Measurements from ENCODE around the gene CAV2. TPM values are rescaled to one million over a fixed set of nuclear protein-coding genes. Genes with fewer than 3 reads are reported as not detected.

CAV2 gene
- polyA plus RNA-seq, 12 donors, result 33.2 to 70.6 (median 54.8) TPM; not detected in 1

- no peak for DNase-seq
These were observed 7.5 kb upstream of the CAV2 start for GRCh38 chr7:116491887-116492653.

- DNase-seq, result no peak
These were observed 6.9 kb upstream of the CAV2 start for GRCh38 chr7:116492654-116493109.

- peak; percentile 63 for DNase-seq
These were observed 6.1 kb upstream of the CAV2 start for GRCh38 chr7:116493449-116493848.

- DNase-seq, result no peak
These were observed 5.1 kb upstream of the CAV2 start for GRCh38 chr7:116494472-116494871.

- DNase-seq, result no peak
These were observed 3.8 kb upstream of the CAV2 start for GRCh38 chr7:116495736-116496135.

GRCh38 chr7:116496653-116497052 is 2.9 kb upstream of the CAV2 start:
- DNase-seq, result no peak

GRCh38 chr7:116497708-116498107 is 1.8 kb upstream of the CAV2 start:
- no peak for DNase-seq

- DNase-seq, result peak; percentile 37
These were observed 728 bp downstream of the CAV2 start for GRCh38 chr7:116500078-116500853.

GRCh38 chr7:116501425-116502167 is 2.1 kb downstream of the CAV2 start:
- DNase-seq, result no peak

GRCh38 chr7:116502201-116503096 is 2.9 kb downstream of the CAV2 start:
- DNase-seq, result no peak

GRCh38 chr7:116503835-116504234 is 4.3 kb downstream of the CAV2 start:
- no peak for DNase-seq

GRCh38 chr7:116505278-116505677 is 5.7 kb downstream of the CAV2 start:
- no peak for DNase-seq

- DNase-seq, result no peak
These were observed 6.3 kb downstream of the CAV2 start for GRCh38 chr7:116505823-116506222.

GRCh38 chr7:116509982-116510579 is 10.5 kb downstream of the CAV2 start:
- no peak for DNase-seq

- no peak for DNase-seq
These were observed 11.3 kb downstream of the CAV2 start for GRCh38 chr7:116510795-116511194.

GRCh38 chr7:116511552-116512519 is 12.3 kb downstream of the CAV2 start:
- no peak for DNase-seq

- no peak for DNase-seq
These were observed 13.1 kb downstream of the CAV2 start for GRCh38 chr7:116512520-116513188.

GRCh38 chr7:116515584-116515983 is 16.0 kb downstream of the CAV2 start:
- DNase-seq, result no peak

GRCh38 chr7:116516324-116516723 is 16.8 kb downstream of the CAV2 start:
- DNase-seq, result no peak
